K562 (cell line): ENCODE measurements around the gene IGSF21. TPM values are rescaled to one million over a fixed set of nuclear protein-coding genes. Genes with fewer than 3 reads are reported as not detected.
A peak's percentile ranks its signal among the peaks of the same experiment; 100 is the strongest.

Experiments used
- ATAC-seq: fragments of 200-7000 bp; cut with Tn5 transposase; 3 replicates; pipeline ENCODE4 v1.9.1; 2020; ENCODE audit warnings: moderate library complexity
- BruUV-seq: library from RNA; stranded (reverse); fragments of 400-500 nt; replicated peaks from 2 replicates; lab custom pipeline; 2021; lab: Mats Ljungman, UMichigan
- CTCF ChIA-PET: fragments of 300-600 bp; formaldehyde crosslinking; extraction: SDS; loops from one replicate; lab custom pipeline; 2021; ENCODE audit warnings: low intra/inter-chr PET ratio; lab: Yijun Ruan, JAX
- POLR2A ChIA-PET: fragments of 300-600, 350-650 bp; sonication (Branson Sonifier 250); formaldehyde crosslinking; extraction: SDS; loops from one replicate; lab custom pipeline; 2021; ENCODE audit warnings: antibody characterized with exemption, inconsistent platforms; lab: Yijun Ruan, JAX
- DNase-seq, 4 experiments: peaks; one replicate each; pipeline versions ENCODE4 v3.0.0 to v3.0.0-alpha.2; 2011 to 2018; ENCODE audit warnings: low spot score in 3 of 4, mixed read lengths in 3 of 4; ENCODE audit errors: extremely low read depth in 1 of 4
- FAIRE-seq: peaks from 2 replicates; lab custom pipeline; 2011; peaks lifted over from hg19 to GRCh38; lab: Jason Lieb, UNC
- H2AFZ ChIP-seq: 2 replicates; pipeline ENCODE4 v1.6.0; 2011; ENCODE audit warnings: low read depth, low read length, control low read depth, inconsistent platforms
- H3K27ac ChIP-seq: fragments of 200-600 bp; 3 replicates; pipeline ENCODE4 v1.8.0; 2011; ENCODE audit warnings: low read depth, mild to moderate bottlenecking, control low read depth, inconsistent platforms, low read length, moderate library complexity, mixed read lengths; ENCODE audit errors: extremely low read depth
- H3K27me3 ChIP-seq, 2 experiments: fragments of 300-600 bp in 1 of 2; 2 replicates in 1 of 2; 3 replicates in 1 of 2; pipeline versions ENCODE4 v1.6.0 to v1.8.0; 2011; ENCODE audit warnings: inconsistent platforms in 2 of 2, low read length in 2 of 2, mild to moderate bottlenecking in 1 of 2, mixed read lengths in 1 of 2, moderate library complexity in 1 of 2; ENCODE audit not compliant: control insufficient read depth in 2 of 2, insufficient read depth in 2 of 2
- H3K36me3 ChIP-seq: fragments of 300-600 bp; 3 replicates; pipeline ENCODE4 v1.8.0; 2011; ENCODE audit warnings: mild to moderate bottlenecking, low read length, inconsistent platforms; ENCODE audit not compliant: control insufficient read depth, insufficient read depth
- H3K4me1 ChIP-seq, 2 experiments: fragments of 200-600 bp in 1 of 2; replicated peaks in 1 of 2; 2 replicates in 1 of 2; 3 replicates in 1 of 2; pipeline versions ENCODE4 v1.5.1 to v1.8.0; 2011; ENCODE audit warnings: inconsistent platforms in 2 of 2, low read length in 2 of 2, mild to moderate bottlenecking in 1 of 2, mixed read lengths in 1 of 2, moderate library complexity in 1 of 2; ENCODE audit not compliant: control insufficient read depth in 2 of 2, insufficient read depth in 2 of 2
- H3K4me2 ChIP-seq: 2 replicates; pipeline ENCODE4 v1.6.1; 2011; ENCODE audit warnings: low read length, control low read depth, inconsistent platforms, mixed read lengths; ENCODE audit not compliant: insufficient read depth
- H3K4me3 ChIP-seq: fragments of 200-600 bp; sonication (generic), shearing (Covaris generic); 2 replicates; pipeline ENCODE4 v1.5.1; 2016; ENCODE audit warnings: control low read depth, inconsistent platforms
- H3K79me2 ChIP-seq: fragments of 200-600 bp; 3 replicates; pipeline ENCODE4 v1.8.0; 2011; ENCODE audit warnings: low read length, inconsistent platforms; ENCODE audit not compliant: control insufficient read depth, insufficient read depth
- H3K9ac ChIP-seq, 2 experiments: 2 replicates each; pipeline versions ENCODE4 v1.6.0 to v1.6.1; 2011; ENCODE audit warnings: low read depth in 2 of 2, low read length in 2 of 2, control low read depth in 1 of 2, inconsistent platforms in 1 of 2, mild to moderate bottlenecking in 1 of 2, mixed read lengths in 1 of 2; ENCODE audit not compliant: insufficient read depth in 1 of 2
- H3K9me1 ChIP-seq: one replicate; pipeline ENCODE4 v1.6.0; 2011; ENCODE audit warnings: inconsistent platforms, mild to moderate bottlenecking, low read length, moderate library complexity; ENCODE audit not compliant: control insufficient read depth, insufficient read depth
- H3K9me3 ChIP-seq: replicated peaks from 2 replicates; pipeline ENCODE4 v1.5.1; 2011; ENCODE audit warnings: low read depth, low read length, inconsistent platforms; ENCODE audit not compliant: control insufficient read depth, insufficient read depth
- H4K20me1 ChIP-seq: replicated peaks from 2 replicates; pipeline ENCODE4 v1.6.1; 2011; ENCODE audit warnings: low read length, inconsistent platforms, mixed read lengths; ENCODE audit not compliant: control insufficient read depth, insufficient read depth
- CREB1 ChIP-seq, 2 experiments: sonication (generic) in 1 of 2; formaldehyde crosslinking in 1 of 2; IDR thresholded peaks; 2 replicates each; pipeline versions ENCODE4 v1.6.1 to v1.8.0; 2012 to 2022; ENCODE audit warnings: inconsistent platforms in 1 of 2, mild to moderate bottlenecking in 1 of 2, missing genetic modification reagents in 1 of 2, moderate library complexity in 1 of 2
- NR4A1 ChIP-seq, 2 experiments: fragments of 250-450 bp in 1 of 2; fragments of 450-650 bp in 1 of 2; sonication (Bioruptor Pico) in 1 of 2; IDR thresholded peaks; 2 replicates each; pipeline versions ENCODE4 v1.4.0 to v1.6.1; 2016 to 2020; ENCODE audit warnings: mild to moderate bottlenecking in 2 of 2, missing compliant biosample characterization in 1 of 2, missing genetic modification characterization in 1 of 2, moderate library complexity in 1 of 2
- PPARD ChIP-seq: fragments of 250-450 bp; sonication (Bioruptor Pico); IDR thresholded peaks from 2 replicates; pipeline ENCODE4 v1.8.0; 2022; ENCODE audit warnings: inconsistent platforms, mild to moderate bottlenecking, moderate library complexity
- PREB ChIP-seq: sonication (generic); formaldehyde crosslinking; IDR thresholded peaks from 2 replicates; pipeline ENCODE4 v1.8.1; 2023; ENCODE audit warnings: mild to moderate bottlenecking, missing genetic modification reagents
- RCOR1 ChIP-seq, 2 experiments: IDR thresholded peaks; 2 replicates each; pipeline ENCODE4 v1.6.1; 2012; ENCODE audit warnings: low read depth in 2 of 2, low read length in 2 of 2, borderline replicate concordance in 1 of 2, improper control_type of control experiment in 1 of 2
- ZFP36 ChIP-seq: fragments of 150-350 bp; IDR thresholded peaks from 2 replicates; pipeline ENCODE4 v1.6.1; 2018; ENCODE audit warnings: low read length, low read depth; ENCODE audit not compliant: partially characterized antibody
- ZNF24 ChIP-seq: fragments of 450-650 bp; IDR thresholded peaks from 2 replicates; pipeline ENCODE4 v1.6.1; 2016
- ZNF431 ChIP-seq: sonication (generic); formaldehyde crosslinking; IDR thresholded peaks from 2 replicates; pipeline ENCODE4 v1.8.0; 2022; ENCODE audit warnings: mild to moderate bottlenecking, missing genetic modification reagents
- WGBS: fragments of 100-300 bp; shearing (Covaris generic); methylation state at CpG from one replicate; pipeline ENCODE4 v1.1.6; 2016; ENCODE audit warnings: low coverage, mixed read lengths; ENCODE audit not compliant: insufficient coverage; ENCODE audit errors: missing lambda C conversion rate; 5-methylcytosine and 5-hydroxymethylcytosine counted together
- in situ Hi-C: fragments of 300-500 bp; cut with MboI; formaldehyde crosslinking; loops from 4 replicates; pipeline ENCODE4 v1.15.0; 2018; ENCODE audit warnings: inconsistent platforms, mixed read lengths
- intact Hi-C: fragments of 100-400 bp; cut with micrococcal nuclease; formaldehyde crosslinking; loops from 2 replicates; pipeline ENCODE4 v1.14.2; 2022
- polyA plus RNA-seq, 8 experiments: library from polyadenylated mRNA; depleted of rRNA in 4 of 8; stranded (reverse) in 5 of 8; unstranded in 3 of 8; fragments of >200 nt; fragmentation: Nextera tagmentation in 2 of 8; fragmentation: Illumina TruSeq in 1 of 8; extraction: Ambion mirVana in 2 of 8; extraction: Trizol in 1 of 8; gene quantifications; 2 replicates each; pipeline versions ENCODE4 v1.2.1 to v1.2.3, GENCODE V29; 2011 to 2014; ENCODE audit warnings: inconsistent platforms in 1 of 8, missing spikeins in 1 of 8
- total RNA-seq, 7 experiments: library from RNA; depleted of rRNA in 6 of 7; stranded (reverse); fragments of >200 nt in 6 of 7; fragmentation: Illumina TruSeq in 2 of 7; extraction: Trizol in 2 of 7; gene quantifications; 2 replicates each; pipeline versions ENCODE4 v1.2.1 to v1.2.3, GENCODE V29; 2011 to 2021; ENCODE audit warnings: low replicate concordance in 1 of 7

IGSF21 gene
- total and polyA plus RNA-seq, 9 of the 15 experiments (the other 6 are each of a cell fraction or from before 2014, with no cell fraction given), result not detected

- in situ Hi-C loops (no loop called here), intact Hi-C loops (no loop called here)
- H3K9ac ChIP-seq, result no peak overlapping the region
- DNase-seq (no peak), ATAC-seq (no peak)
- H3K36me3 ChIP-seq, result no peaks in the 10 kb centered on the region
- no peak overlapping the region for H2AFZ ChIP-seq
- no peak overlapping the region for H3K4me3 ChIP-seq
- no peaks in the 10 kb centered on the region for H3K9me1 ChIP-seq
- no peaks in the 10 kb centered on the region for H3K79me2 ChIP-seq
- H3K27ac ChIP-seq, result no peak overlapping the region
- 0% methylated on average over 8 of the region's 8 CpGs for WGBS
- H3K4me1 ChIP-seq, result no peaks in the 10 kb centered on the region
- no peaks in the 10 kb centered on the region for H3K9me3 ChIP-seq
- TF ChIP-seq NR4A1 (CRISPR knock-in tag; IDR thresholded peaks at IDR 0.05) (no peak), NR4A1 (tag; IDR thresholded peaks at IDR 0.05) (no peak), ZNF431 (CRISPR knock-in tag) (no peak), RCOR1 (IDR thresholded peaks at IDR 0.05; ENCODE audit: borderline replicate concordance in 1 of 2, low read depth in 2 of 2, low read length in 2 of 2) (no peak), PPARD (CRISPR knock-in tag) (no peak), CREB1 (IDR thresholded peaks at IDR 0.05) (no peak), CREB1 (CRISPR knock-in tag; IDR thresholded peaks at IDR 0.05) (no peak), ZFP36 (peak; percentile 22), ZNF24 (no peak), PREB (CRISPR knock-in tag) (no peak)
- TF ChIP-seq, all 486 proteins: peak for 1
- ChIA-PET POLR2A (interaction anchor here (0.8 kb wide), 1 partner anchor 27 kb away, joined by 3 read pairs; no protein-coding TSS in a partner anchor), CTCF (no interaction called here)
- no peak overlapping the region for H3K4me2 ChIP-seq
- no TSS peak for BruUV-seq
- H3K27me3 ChIP-seq, result peaks cover 0 to 28% of the 10 kb centered on the region in 2 experiments; a peak in 3 of 5 replicates
- FAIRE-seq, result no peak
- peaks cover 3% of the 10 kb centered on the region for H4K20me1 ChIP-seq
These were observed 32.8 kb downstream of the IGSF21 start for GRCh38 chr1:18140411-18140810.
